HG03025 (cell line): ENCODE data around the gene OR10C1.

Experiments used
- ATAC-seq: cut with Tn5 transposase; IDR thresholded peaks from one replicate; pipeline ENCODE4 v1.9.1; 2021; ENCODE audit warnings: mild to moderate bottlenecking, moderate library complexity; ENCODE audit not compliant: unreplicated experiment, low FRiP score

Gene OR10C1

GRCh38 chr6:29474996-29475395, 35.9 kb downstream of the OR10C1 start:
- no peak for ATAC-seq

- no peak for ATAC-seq
Observed at GRCh38 chr6:29477923-29478450, 38.9 kb downstream of the OR10C1 start.

GRCh38 chr6:29478740-29479139, 39.6 kb downstream of the OR10C1 start:
- ATAC-seq, result no peak

GRCh38 chr6:29479560-29479959, 40.5 kb downstream of the OR10C1 start:
- no peak for ATAC-seq

GRCh38 chr6:29483186-29483585, 44.1 kb downstream of the OR10C1 start:
- no peak for ATAC-seq

GRCh38 chr6:29483735-29484134, 44.6 kb downstream of the OR10C1 start:
- no peak for ATAC-seq

GRCh38 chr6:29486577-29486976, 47.5 kb downstream of the OR10C1 start:
- ATAC-seq, result no peak

GRCh38 chr6:29487131-29487530, 48.0 kb downstream of the OR10C1 start:
- no peak for ATAC-seq

- no peak for ATAC-seq
Observed at GRCh38 chr6:29487660-29488059, 48.6 kb downstream of the OR10C1 start, which contains the start of gene MAS1L. TSS of gene MAS1L (minus strand) at chr6:29487956. CDS start at chr6:29487902, 54 bp downstream.

GRCh38 chr6:29488874-29489273, 49.8 kb downstream of the OR10C1 start:
- no peak for ATAC-seq

- no peak for ATAC-seq
Observed at GRCh38 chr6:29489286-29489685, 50.2 kb downstream of the OR10C1 start.

GRCh38 chr6:29490055-29490454, 50.9 kb downstream of the OR10C1 start:
- ATAC-seq, result no peak

GRCh38 chr6:29490552-29490951, 51.4 kb downstream of the OR10C1 start:
- ATAC-seq, result no peak
